K562 (cell line): ENCODE results near the gene THAP8. TPM values are rescaled to one million over a fixed set of nuclear protein-coding genes. Genes with fewer than 3 reads are reported as not detected.

ENCODE experiments used
- ATAC-seq: fragments of 200-7000 bp; cut with Tn5 transposase; 3 replicates; pipeline ENCODE4 v1.9.1; 2020; ENCODE audit warnings: moderate library complexity
- BruUV-seq: library from RNA; stranded (reverse); fragments of 400-500 nt; replicated peaks from 2 replicates; lab custom pipeline; 2021; lab: Mats Ljungman, UMichigan
- CTCF ChIA-PET: fragments of 300-600 bp; formaldehyde crosslinking; extraction: SDS; loops from one replicate; lab custom pipeline; 2021; ENCODE audit warnings: low intra/inter-chr PET ratio; lab: Yijun Ruan, JAX
- POLR2A ChIA-PET: fragments of 300-600, 350-650 bp; sonication (Branson Sonifier 250); formaldehyde crosslinking; extraction: SDS; loops from one replicate; lab custom pipeline; 2021; ENCODE audit warnings: antibody characterized with exemption, inconsistent platforms; lab: Yijun Ruan, JAX
- DNase-seq, 4 experiments: peaks; one replicate each; pipeline versions ENCODE4 v3.0.0 to v3.0.0-alpha.2; 2011 to 2018; ENCODE audit warnings: low spot score in 3 of 4, mixed read lengths in 3 of 4; ENCODE audit errors: extremely low read depth in 1 of 4
- FAIRE-seq: peaks from 2 replicates; lab custom pipeline; 2011; peaks lifted over from hg19 to GRCh38; lab: Jason Lieb, UNC
- H2AFZ ChIP-seq: 2 replicates; pipeline ENCODE4 v1.6.0; 2011; ENCODE audit warnings: low read depth, low read length, control low read depth, inconsistent platforms
- H3K27ac ChIP-seq: fragments of 200-600 bp; 3 replicates; pipeline ENCODE4 v1.8.0; 2011; ENCODE audit warnings: low read depth, mild to moderate bottlenecking, control low read depth, inconsistent platforms, low read length, moderate library complexity, mixed read lengths; ENCODE audit errors: extremely low read depth
- H3K27me3 ChIP-seq, 2 experiments: fragments of 300-600 bp in 1 of 2; 2 replicates in 1 of 2; 3 replicates in 1 of 2; pipeline versions ENCODE4 v1.6.0 to v1.8.0; 2011; ENCODE audit warnings: inconsistent platforms in 2 of 2, low read length in 2 of 2, mild to moderate bottlenecking in 1 of 2, mixed read lengths in 1 of 2, moderate library complexity in 1 of 2; ENCODE audit not compliant: control insufficient read depth in 2 of 2, insufficient read depth in 2 of 2
- H3K36me3 ChIP-seq: fragments of 300-600 bp; 3 replicates; pipeline ENCODE4 v1.8.0; 2011; ENCODE audit warnings: mild to moderate bottlenecking, low read length, inconsistent platforms; ENCODE audit not compliant: control insufficient read depth, insufficient read depth
- H3K4me1 ChIP-seq, 2 experiments: fragments of 200-600 bp in 1 of 2; replicated peaks in 1 of 2; 2 replicates in 1 of 2; 3 replicates in 1 of 2; pipeline versions ENCODE4 v1.5.1 to v1.8.0; 2011; ENCODE audit warnings: inconsistent platforms in 2 of 2, low read length in 2 of 2, mild to moderate bottlenecking in 1 of 2, mixed read lengths in 1 of 2, moderate library complexity in 1 of 2; ENCODE audit not compliant: control insufficient read depth in 2 of 2, insufficient read depth in 2 of 2
- H3K4me2 ChIP-seq: 2 replicates; pipeline ENCODE4 v1.6.1; 2011; ENCODE audit warnings: low read length, control low read depth, inconsistent platforms, mixed read lengths; ENCODE audit not compliant: insufficient read depth
- H3K4me3 ChIP-seq: fragments of 200-600 bp; sonication (generic), shearing (Covaris generic); 2 replicates; pipeline ENCODE4 v1.5.1; 2016; ENCODE audit warnings: control low read depth, inconsistent platforms
- H3K79me2 ChIP-seq: fragments of 200-600 bp; 3 replicates; pipeline ENCODE4 v1.8.0; 2011; ENCODE audit warnings: low read length, inconsistent platforms; ENCODE audit not compliant: control insufficient read depth, insufficient read depth
- H3K9ac ChIP-seq, 2 experiments: 2 replicates each; pipeline versions ENCODE4 v1.6.0 to v1.6.1; 2011; ENCODE audit warnings: low read depth in 2 of 2, low read length in 2 of 2, control low read depth in 1 of 2, inconsistent platforms in 1 of 2, mild to moderate bottlenecking in 1 of 2, mixed read lengths in 1 of 2; ENCODE audit not compliant: insufficient read depth in 1 of 2
- H3K9me1 ChIP-seq: one replicate; pipeline ENCODE4 v1.6.0; 2011; ENCODE audit warnings: inconsistent platforms, mild to moderate bottlenecking, low read length, moderate library complexity; ENCODE audit not compliant: control insufficient read depth, insufficient read depth
- H3K9me3 ChIP-seq: replicated peaks from 2 replicates; pipeline ENCODE4 v1.5.1; 2011; ENCODE audit warnings: low read depth, low read length, inconsistent platforms; ENCODE audit not compliant: control insufficient read depth, insufficient read depth
- H4K20me1 ChIP-seq: replicated peaks from 2 replicates; pipeline ENCODE4 v1.6.1; 2011; ENCODE audit warnings: low read length, inconsistent platforms, mixed read lengths; ENCODE audit not compliant: control insufficient read depth, insufficient read depth
- CBX3 ChIP-seq, 2 experiments: IDR thresholded peaks; 1 replicate in 1 of 2; 2 replicates in 1 of 2; pipeline ENCODE4 v1.6.1; 2012; ENCODE audit warnings: inconsistent platforms in 2 of 2, low read length in 2 of 2, borderline replicate concordance in 1 of 2, control low read depth in 1 of 2
- EWSR1 ChIP-seq: fragments of 450-650 bp; IDR thresholded peaks from 2 replicates; pipeline ENCODE4 v1.6.1; 2018; ENCODE audit warnings: borderline replicate concordance, mild to moderate bottlenecking, low read depth, moderate library complexity; ENCODE audit not compliant: partially characterized antibody
- MEF2D ChIP-seq: conservative IDR thresholded peaks from 2 replicates; pipeline ENCODE4 v1.6.1; 2016; ENCODE audit warnings: low read depth, missing genetic modification characterization, missing compliant biosample characterization
- NR2F6 ChIP-seq: fragments of 450-650 bp; formaldehyde crosslinking; IDR thresholded peaks from 2 replicates; pipeline ENCODE4 v1.4.0; 2020; ENCODE audit warnings: mild to moderate bottlenecking
- RBM17 ChIP-seq: fragments of 200-400 bp; formaldehyde crosslinking; IDR thresholded peaks from 2 replicates; pipeline ENCODE4 v1.6.1; 2017; ENCODE audit warnings: low read depth, mild to moderate bottlenecking, low read length, borderline replicate concordance
- TCF7L2 ChIP-seq: fragments of 150-350 bp; IDR thresholded peaks from 2 replicates; pipeline ENCODE4 v1.6.1; 2016; ENCODE audit warnings: low read depth, mild to moderate bottlenecking, low read length, moderate library complexity
- YBX1 ChIP-seq: fragments of 450-650 bp; IDR thresholded peaks from 2 replicates; pipeline ENCODE4 v1.7.1; 2016; ENCODE audit warnings: mild to moderate bottlenecking
- ZNF445 ChIP-seq: fragments of 250-450 bp; sonication (Bioruptor Pico); IDR thresholded peaks from 2 replicates; pipeline ENCODE4 v1.4.0; 2020; ENCODE audit warnings: low read depth, mild to moderate bottlenecking, moderate library complexity
- WGBS: fragments of 100-300 bp; shearing (Covaris generic); methylation state at CpG from one replicate; pipeline ENCODE4 v1.1.6; 2016; ENCODE audit warnings: low coverage, mixed read lengths; ENCODE audit not compliant: insufficient coverage; ENCODE audit errors: missing lambda C conversion rate; 5-methylcytosine and 5-hydroxymethylcytosine counted together
- in situ Hi-C: fragments of 300-500 bp; cut with MboI; formaldehyde crosslinking; loops from 4 replicates; pipeline ENCODE4 v1.15.0; 2018; ENCODE audit warnings: inconsistent platforms, mixed read lengths
- intact Hi-C: fragments of 100-400 bp; cut with micrococcal nuclease; formaldehyde crosslinking; loops from 2 replicates; pipeline ENCODE4 v1.14.2; 2022
- polyA plus RNA-seq, 8 experiments: library from polyadenylated mRNA; depleted of rRNA in 4 of 8; stranded (reverse) in 5 of 8; unstranded in 3 of 8; fragments of >200 nt; fragmentation: Nextera tagmentation in 2 of 8; fragmentation: Illumina TruSeq in 1 of 8; extraction: Ambion mirVana in 2 of 8; extraction: Trizol in 1 of 8; gene quantifications; 2 replicates each; pipeline versions ENCODE4 v1.2.1 to v1.2.3, GENCODE V29; 2011 to 2014; ENCODE audit warnings: inconsistent platforms in 1 of 8, missing spikeins in 1 of 8
- total RNA-seq, 7 experiments: library from RNA; depleted of rRNA in 6 of 7; stranded (reverse); fragments of >200 nt in 6 of 7; fragmentation: Illumina TruSeq in 2 of 7; extraction: Trizol in 2 of 7; gene quantifications; 2 replicates each; pipeline versions ENCODE4 v1.2.1 to v1.2.3, GENCODE V29; 2011 to 2021; ENCODE audit warnings: low replicate concordance in 1 of 7
- TF ChIP-seq, protein P1 (sequence below): fragments of 200-400 bp; formaldehyde crosslinking; IDR thresholded peaks from 2 replicates; pipeline ENCODE4 v1.6.1; 2017; ENCODE audit warnings: mild to moderate bottlenecking, low read depth, low read length, moderate library complexity
- TF ChIP-seq, protein P2 (sequence below): sonication (generic); formaldehyde crosslinking; IDR thresholded peaks from 2 replicates; pipeline ENCODE4 v1.8.0; 2022; ENCODE audit warnings: missing genetic modification reagents, mild to moderate bottlenecking, borderline replicate concordance

Gene THAP8
- total and polyA plus RNA-seq, 9 of the 15 experiments (the other 6 are each of a cell fraction or from before 2014, with no cell fraction given): 0.11 to 2.0 (median 0.94) TPM

- H4K20me1 ChIP-seq: no peaks in the 10 kb centered on the region
- no peak overlapping the region for H3K9ac ChIP-seq
- H3K4me2 ChIP-seq: no peak overlapping the region
- H3K9me3 ChIP-seq: no peaks in the 10 kb centered on the region
- H3K27me3 ChIP-seq: no peaks in the 10 kb centered on the region
- H3K79me2 ChIP-seq: no peaks in the 10 kb centered on the region
- no peak overlapping the region for H2AFZ ChIP-seq
- in situ Hi-C loops: no loop called here
- H3K27ac ChIP-seq: no peak overlapping the region
- no peak for TF ChIP-seq YBX1
- TF ChIP-seq, protein P1, sequence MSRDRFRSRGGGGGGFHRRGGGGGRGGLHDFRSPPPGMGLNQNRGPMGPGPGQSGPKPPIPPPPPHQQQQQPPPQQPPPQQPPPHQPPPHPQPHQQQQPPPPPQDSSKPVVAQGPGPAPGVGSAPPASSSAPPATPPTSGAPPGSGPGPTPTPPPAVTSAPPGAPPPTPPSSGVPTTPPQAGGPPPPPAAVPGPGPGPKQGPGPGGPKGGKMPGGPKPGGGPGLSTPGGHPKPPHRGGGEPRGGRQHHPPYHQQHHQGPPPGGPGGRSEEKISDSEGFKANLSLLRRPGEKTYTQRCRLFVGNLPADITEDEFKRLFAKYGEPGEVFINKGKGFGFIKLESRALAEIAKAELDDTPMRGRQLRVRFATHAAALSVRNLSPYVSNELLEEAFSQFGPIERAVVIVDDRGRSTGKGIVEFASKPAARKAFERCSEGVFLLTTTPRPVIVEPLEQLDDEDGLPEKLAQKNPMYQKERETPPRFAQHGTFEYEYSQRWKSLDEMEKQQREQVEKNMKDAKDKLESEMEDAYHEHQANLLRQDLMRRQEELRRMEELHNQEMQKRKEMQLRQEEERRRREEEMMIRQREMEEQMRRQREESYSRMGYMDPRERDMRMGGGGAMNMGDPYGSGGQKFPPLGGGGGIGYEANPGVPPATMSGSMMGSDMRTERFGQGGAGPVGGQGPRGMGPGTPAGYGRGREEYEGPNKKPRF: no peak
- no peak for TF ChIP-seq CBX3 (IDR thresholded peaks at IDR 0.05; ENCODE audit: borderline replicate concordance in 1 of 2, low read length in 2 of 2)
- TF ChIP-seq MEF2D: no peak
- TF ChIP-seq RBM17: no peak
- TF ChIP-seq ZNF445 (CRISPR knock-in tag): no peak
- TF ChIP-seq, protein P2, sequence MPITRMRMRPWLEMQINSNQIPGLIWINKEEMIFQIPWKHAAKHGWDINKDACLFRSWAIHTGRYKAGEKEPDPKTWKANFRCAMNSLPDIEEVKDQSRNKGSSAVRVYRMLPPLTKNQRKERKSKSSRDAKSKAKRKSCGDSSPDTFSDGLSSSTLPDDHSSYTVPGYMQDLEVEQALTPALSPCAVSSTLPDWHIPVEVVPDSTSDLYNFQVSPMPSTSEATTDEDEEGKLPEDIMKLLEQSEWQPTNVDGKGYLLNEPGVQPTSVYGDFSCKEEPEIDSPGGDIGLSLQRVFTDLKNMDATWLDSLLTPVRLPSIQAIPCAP (CRISPR knock-in tag): no peak
- TF ChIP-seq EWSR1: no peak
- no peak for TF ChIP-seq NR2F6 (CRISPR knock-in tag)
- no peak for TF ChIP-seq TCF7L2
- TF ChIP-seq, all 486 proteins: peak for 0
- no TSS peak for BruUV-seq
- FAIRE-seq (no peak), ATAC-seq (no peak), DNase-seq (no peak)
- peaks cover 0 to 3% of the 10 kb centered on the region in 2 experiments; a peak in 2 of 5 replicates for H3K4me1 ChIP-seq
- intact Hi-C loops: no loop called here
- ChIA-PET POLR2A (interaction anchor here (0.9 kb wide), 1 partner anchor 12 kb away, joined by 3 read pairs; no protein-coding TSS in a partner anchor), CTCF (no interaction called here)
- no peaks in the 10 kb centered on the region for H3K9me1 ChIP-seq
- 24% methylated on average over 2 of the region's 3 CpGs for WGBS
- H3K36me3 ChIP-seq: peaks cover 5% of the 10 kb centered on the region; the same call in 1 of the 3 replicates
- no peak overlapping the region for H3K4me3 ChIP-seq
Measured at GRCh38 chr19:36041831-36042230, 12.3 kb downstream of the THAP8 start.
